ENCODE results near the gene VWF. TPM values are rescaled to one million over a fixed set of nuclear protein-coding genes. Genes with fewer than 3 reads are reported as not detected.

VWF gene
- total and polyA plus RNA-seq, 2 experiments from 2014 or later: 0.42 to 0.56 TPM

DNA sequence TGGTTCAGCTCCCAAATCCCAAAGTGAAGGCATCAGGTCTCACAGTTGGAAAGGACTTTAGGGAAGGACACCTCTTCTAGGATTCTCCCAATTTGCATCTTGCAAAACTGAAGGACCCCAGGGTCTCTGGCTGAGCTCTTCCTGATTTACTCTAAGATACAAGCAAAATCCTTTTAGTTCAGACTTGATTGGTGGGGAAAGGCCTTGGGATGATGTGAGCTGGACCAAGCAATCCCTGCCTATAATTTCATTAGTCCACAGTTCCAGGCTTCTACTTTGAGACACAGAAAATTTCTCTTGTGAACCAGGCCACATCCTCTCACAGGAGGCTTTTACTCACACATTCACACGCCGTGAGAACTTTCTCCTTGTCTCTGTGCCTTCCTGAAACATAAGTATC lies 23.6 kb upstream of the VWF start:
- ATAC-seq (no peak), DNase-seq (ENCODE audit: low spot score) (no peak)
- H3F3A ChIP-seq (replicated peaks; ENCODE audit: low read depth): no peaks in the 10 kb centered on the region
- no peaks in the 10 kb centered on the region for H3K4me1 Mint-ChIP-seq
- H3K27ac Mint-ChIP-seq: no peak overlapping the region
- H3K4me1 ChIP-seq (ENCODE audit: insufficient read depth): no peaks in the 10 kb centered on the region
- no peaks in the 10 kb centered on the region for H3K79me2 ChIP-seq (replicated peaks; ENCODE audit: insufficient read depth)
- no peaks in the 10 kb centered on the region for H3K9me3 Mint-ChIP-seq
- TF ChIP-seq REST (IDR thresholded peaks at IDR 0.05; ENCODE audit: unreplicated experiment): no peak
- TF ChIP-seq ZNF331 (CRISPR knock-in tag; IDR thresholded peaks at IDR 0.05; ENCODE audit: low read depth): no peak
- no peak for TF ChIP-seq STAT1 (IDR thresholded peaks at IDR 0.05; ENCODE audit: unreplicated experiment)
- no peaks in the 10 kb centered on the region for H3K27me3 ChIP-seq (ENCODE audit: insufficient read depth)
- no peaks in the 10 kb centered on the region for H3K9me2 ChIP-seq (ENCODE audit: insufficient read depth)
- H3K36me3 ChIP-seq (ENCODE audit: insufficient read depth): no peaks in the 10 kb centered on the region
- H3K4me2 ChIP-seq: no peak overlapping the region
- peaks cover 1% of the 10 kb centered on the region for H3K27me3 Mint-ChIP-seq (ENCODE audit: insufficient read depth, low read depth, poor library complexity)
- H2AFZ ChIP-seq: no peak overlapping the region
- H3K36me3 Mint-ChIP-seq (ENCODE audit: low read depth): no peaks in the 10 kb centered on the region; the same call in 2 of the 3 replicates
- H3K27ac ChIP-seq (ENCODE audit: low read depth): no peak overlapping the region
- H3K4me3 ChIP-seq: no peak overlapping the region
- no peaks in the 10 kb centered on the region for H4K20me1 ChIP-seq (replicated peaks; ENCODE audit: insufficient read depth)
- no peak overlapping the region for H3K4me3 Mint-ChIP-seq

GRCh38 chr12:6146951-6147350 lies 22.5 kb upstream of the VWF start:
- ATAC-seq: no peak

GRCh38 chr12:6146509-6146908 lies 22.0 kb upstream of the VWF start:
- Histone ChIP-seq H3K36me3 (ENCODE audit: insufficient read depth) (no peaks in the 10 kb centered on the region), H3F3A (replicated peaks; ENCODE audit: low read depth) (no peaks in the 10 kb centered on the region), H3K4me3 (no peak overlapping the region), H3K4me2 (no peak overlapping the region), H4K20me1 (replicated peaks; ENCODE audit: insufficient read depth) (no peaks in the 10 kb centered on the region), H3K27ac (ENCODE audit: low read depth) (no peak overlapping the region), H2AFZ (no peak overlapping the region), H3K79me2 (replicated peaks; ENCODE audit: insufficient read depth) (no peaks in the 10 kb centered on the region), H3K9me2 (ENCODE audit: insufficient read depth) (no peaks in the 10 kb centered on the region), H3K4me1 (ENCODE audit: insufficient read depth) (no peaks in the 10 kb centered on the region), H3K27me3 (ENCODE audit: insufficient read depth) (no peaks in the 10 kb centered on the region)
- no peak overlapping the region for H3K27ac Mint-ChIP-seq
- no peaks in the 10 kb centered on the region; the same call in 2 of the 3 replicates for H3K36me3 Mint-ChIP-seq (ENCODE audit: low read depth)
- TF ChIP-seq, protein P1, sequence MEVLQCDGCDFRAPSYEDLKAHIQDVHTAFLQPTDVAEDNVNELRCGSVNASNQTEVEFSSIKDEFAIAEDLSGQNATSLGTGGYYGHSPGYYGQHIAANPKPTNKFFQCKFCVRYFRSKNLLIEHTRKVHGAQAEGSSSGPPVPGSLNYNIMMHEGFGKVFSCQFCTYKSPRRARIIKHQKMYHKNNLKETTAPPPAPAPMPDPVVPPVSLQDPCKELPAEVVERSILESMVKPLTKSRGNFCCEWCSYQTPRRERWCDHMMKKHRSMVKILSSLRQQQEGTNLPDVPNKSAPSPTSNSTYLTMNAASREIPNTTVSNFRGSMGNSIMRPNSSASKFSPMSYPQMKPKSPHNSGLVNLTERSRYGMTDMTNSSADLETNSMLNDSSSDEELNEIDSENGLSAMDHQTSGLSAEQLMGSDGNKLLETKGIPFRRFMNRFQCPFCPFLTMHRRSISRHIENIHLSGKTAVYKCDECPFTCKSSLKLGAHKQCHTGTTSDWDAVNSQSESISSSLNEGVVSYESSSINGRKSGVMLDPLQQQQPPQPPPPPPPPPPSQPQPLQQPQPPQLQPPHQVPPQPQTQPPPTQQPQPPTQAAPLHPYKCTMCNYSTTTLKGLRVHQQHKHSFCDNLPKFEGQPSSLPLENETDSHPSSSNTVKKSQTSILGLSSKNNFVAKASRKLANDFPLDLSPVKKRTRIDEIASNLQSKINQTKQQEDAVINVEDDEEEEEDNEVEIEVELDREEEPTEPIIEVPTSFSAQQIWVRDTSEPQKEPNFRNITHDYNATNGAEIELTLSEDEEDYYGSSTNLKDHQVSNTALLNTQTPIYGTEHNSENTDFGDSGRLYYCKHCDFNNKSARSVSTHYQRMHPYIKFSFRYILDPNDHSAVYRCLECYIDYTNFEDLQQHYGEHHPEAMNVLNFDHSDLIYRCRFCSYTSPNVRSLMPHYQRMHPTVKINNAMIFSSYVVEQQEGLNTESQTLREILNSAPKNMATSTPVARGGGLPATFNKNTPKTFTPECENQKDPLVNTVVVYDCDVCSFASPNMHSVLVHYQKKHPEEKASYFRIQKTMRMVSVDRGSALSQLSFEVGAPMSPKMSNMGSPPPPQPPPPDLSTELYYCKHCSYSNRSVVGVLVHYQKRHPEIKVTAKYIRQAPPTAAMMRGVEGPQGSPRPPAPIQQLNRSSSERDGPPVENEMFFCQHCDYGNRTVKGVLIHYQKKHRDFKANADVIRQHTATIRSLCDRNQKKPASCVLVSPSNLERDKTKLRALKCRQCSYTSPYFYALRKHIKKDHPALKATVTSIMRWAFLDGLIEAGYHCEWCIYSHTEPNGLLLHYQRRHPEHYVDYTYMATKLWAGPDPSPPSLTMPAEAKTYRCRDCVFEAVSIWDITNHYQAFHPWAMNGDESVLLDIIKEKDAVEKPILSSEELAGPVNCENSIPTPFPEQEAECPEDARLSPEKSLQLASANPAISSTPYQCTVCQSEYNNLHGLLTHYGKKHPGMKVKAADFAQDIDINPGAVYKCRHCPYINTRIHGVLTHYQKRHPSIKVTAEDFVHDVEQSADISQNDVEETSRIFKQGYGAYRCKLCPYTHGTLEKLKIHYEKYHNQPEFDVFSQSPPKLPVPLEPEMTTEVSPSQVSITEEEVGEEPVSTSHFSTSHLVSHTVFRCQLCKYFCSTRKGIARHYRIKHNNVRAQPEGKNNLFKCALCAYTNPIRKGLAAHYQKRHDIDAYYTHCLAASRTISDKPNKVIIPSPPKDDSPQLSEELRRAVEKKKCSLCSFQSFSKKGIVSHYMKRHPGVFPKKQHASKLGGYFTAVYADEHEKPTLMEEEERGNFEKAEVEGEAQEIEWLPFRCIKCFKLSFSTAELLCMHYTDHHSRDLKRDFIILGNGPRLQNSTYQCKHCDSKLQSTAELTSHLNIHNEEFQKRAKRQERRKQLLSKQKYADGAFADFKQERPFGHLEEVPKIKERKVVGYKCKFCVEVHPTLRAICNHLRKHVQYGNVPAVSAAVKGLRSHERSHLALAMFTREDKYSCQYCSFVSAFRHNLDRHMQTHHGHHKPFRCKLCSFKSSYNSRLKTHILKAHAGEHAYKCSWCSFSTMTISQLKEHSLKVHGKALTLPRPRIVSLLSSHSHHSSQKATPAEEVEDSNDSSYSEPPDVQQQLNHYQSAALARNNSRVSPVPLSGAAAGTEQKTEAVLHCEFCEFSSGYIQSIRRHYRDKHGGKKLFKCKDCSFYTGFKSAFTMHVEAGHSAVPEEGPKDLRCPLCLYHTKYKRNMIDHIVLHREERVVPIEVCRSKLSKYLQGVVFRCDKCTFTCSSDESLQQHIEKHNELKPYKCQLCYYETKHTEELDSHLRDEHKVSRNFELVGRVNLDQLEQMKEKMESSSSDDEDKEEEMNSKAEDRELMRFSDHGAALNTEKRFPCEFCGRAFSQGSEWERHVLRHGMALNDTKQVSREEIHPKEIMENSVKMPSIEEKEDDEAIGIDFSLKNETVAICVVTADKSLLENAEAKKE (CRISPR knock-in tag; IDR thresholded peaks at IDR 0.05): no peak
- TF ChIP-seq STAT1 (IDR thresholded peaks at IDR 0.05; ENCODE audit: unreplicated experiment) (no peak), CREB1 (CRISPR knock-in tag; IDR thresholded peaks at IDR 0.05; ENCODE audit: low read depth) (no peak)
- peaks cover 1% of the 10 kb centered on the region for H3K27me3 Mint-ChIP-seq (ENCODE audit: insufficient read depth, low read depth, poor library complexity)
- no peak overlapping the region for H3K4me3 Mint-ChIP-seq
- ATAC-seq (no peak), DNase-seq (ENCODE audit: low spot score) (no peak)
- H3K4me1 Mint-ChIP-seq: peaks cover 1% of the 10 kb centered on the region; the same call in 1 of the 3 replicates
- no peaks in the 10 kb centered on the region; the same call in 2 of the 3 replicates for H3K9me3 Mint-ChIP-seq

More at GRCh38 chr12:6146951-6147350, 22.5 kb upstream of the VWF start:
- H3K4me2 ChIP-seq: no peak overlapping the region
- no peak overlapping the region for H3K27ac ChIP-seq (ENCODE audit: low read depth)
- no peak overlapping the region for H3K27ac Mint-ChIP-seq
- H2AFZ ChIP-seq: no peak overlapping the region
- no peaks in the 10 kb centered on the region for H3K4me1 Mint-ChIP-seq
- no peaks in the 10 kb centered on the region for H3K9me2 ChIP-seq (ENCODE audit: insufficient read depth)
- H4K20me1 ChIP-seq (replicated peaks; ENCODE audit: insufficient read depth): no peaks in the 10 kb centered on the region
- no peaks in the 10 kb centered on the region for H3K36me3 ChIP-seq (ENCODE audit: insufficient read depth)
- H3K4me3 ChIP-seq: no peak overlapping the region
- no peaks in the 10 kb centered on the region for H3K79me2 ChIP-seq (replicated peaks; ENCODE audit: insufficient read depth)
- H3F3A ChIP-seq (replicated peaks; ENCODE audit: low read depth): no peaks in the 10 kb centered on the region
- TF ChIP-seq JUNB (IDR thresholded peaks at IDR 0.05; ENCODE audit: unreplicated experiment): no peak
- H3K27me3 Mint-ChIP-seq (ENCODE audit: insufficient read depth, low read depth, poor library complexity): peaks cover 1% of the 10 kb centered on the region
- H3K9me3 Mint-ChIP-seq: no peaks in the 10 kb centered on the region; the same call in 2 of the 3 replicates
- H3K27me3 ChIP-seq (ENCODE audit: insufficient read depth): no peaks in the 10 kb centered on the region
- H3K4me3 Mint-ChIP-seq: no peak overlapping the region
- no peaks in the 10 kb centered on the region; the same call in 2 of the 3 replicates for H3K36me3 Mint-ChIP-seq (ENCODE audit: low read depth)
- no peaks in the 10 kb centered on the region for H3K4me1 ChIP-seq (ENCODE audit: insufficient read depth)
- DNase-seq (ENCODE audit: low spot score): no peak
